AG09319 (cell line): ENCODE results near the gene KRAS.
A peak's percentile ranks its signal among the peaks of the same experiment; 100 is the strongest.

Source experiments
- DNase-seq: peaks from one replicate; pipeline ENCODE4 v3.0.0-alpha.2; 2010; ENCODE audit warnings: low read depth; ENCODE audit errors: extremely low read depth
- TF ChIP-seq, protein P1 (sequence below): IDR thresholded peaks from 2 replicates; pipeline ENCODE4 v1.5.1; 2011; ENCODE audit warnings: low read depth, mild to moderate bottlenecking, inconsistent platforms, low read length, moderate library complexity

The KRAS gene

DNA sequence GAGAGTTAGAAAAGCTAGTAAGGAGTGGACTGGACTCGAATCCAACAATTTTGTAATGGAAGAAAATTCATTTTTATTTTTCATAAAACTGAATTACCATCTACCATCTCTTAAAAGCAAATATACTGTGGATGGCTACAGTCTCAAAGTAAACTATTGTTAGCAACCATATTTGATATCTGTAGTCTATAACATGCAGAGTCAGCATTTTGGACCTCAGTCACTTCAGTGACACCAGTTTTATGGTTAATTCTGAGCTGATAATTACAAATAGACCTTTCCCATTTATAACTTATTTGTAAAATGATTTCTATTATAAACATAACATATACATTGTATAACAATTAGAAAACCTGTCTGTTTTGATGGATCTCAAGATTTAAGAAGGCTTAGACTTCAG is 2.0 kb downstream of the KRAS start:
- TF ChIP-seq, protein P1, sequence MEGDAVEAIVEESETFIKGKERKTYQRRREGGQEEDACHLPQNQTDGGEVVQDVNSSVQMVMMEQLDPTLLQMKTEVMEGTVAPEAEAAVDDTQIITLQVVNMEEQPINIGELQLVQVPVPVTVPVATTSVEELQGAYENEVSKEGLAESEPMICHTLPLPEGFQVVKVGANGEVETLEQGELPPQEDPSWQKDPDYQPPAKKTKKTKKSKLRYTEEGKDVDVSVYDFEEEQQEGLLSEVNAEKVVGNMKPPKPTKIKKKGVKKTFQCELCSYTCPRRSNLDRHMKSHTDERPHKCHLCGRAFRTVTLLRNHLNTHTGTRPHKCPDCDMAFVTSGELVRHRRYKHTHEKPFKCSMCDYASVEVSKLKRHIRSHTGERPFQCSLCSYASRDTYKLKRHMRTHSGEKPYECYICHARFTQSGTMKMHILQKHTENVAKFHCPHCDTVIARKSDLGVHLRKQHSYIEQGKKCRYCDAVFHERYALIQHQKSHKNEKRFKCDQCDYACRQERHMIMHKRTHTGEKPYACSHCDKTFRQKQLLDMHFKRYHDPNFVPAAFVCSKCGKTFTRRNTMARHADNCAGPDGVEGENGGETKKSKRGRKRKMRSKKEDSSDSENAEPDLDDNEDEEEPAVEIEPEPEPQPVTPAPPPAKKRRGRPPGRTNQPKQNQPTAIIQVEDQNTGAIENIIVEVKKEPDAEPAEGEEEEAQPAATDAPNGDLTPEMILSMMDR = no peak
- no peak for DNase-seq

- DNase-seq = no peak
- TF ChIP-seq, protein P1 = no peak
Observed at GRCh38 chr12:25248137-25248536, 2.6 kb downstream of the KRAS start.

DNA sequence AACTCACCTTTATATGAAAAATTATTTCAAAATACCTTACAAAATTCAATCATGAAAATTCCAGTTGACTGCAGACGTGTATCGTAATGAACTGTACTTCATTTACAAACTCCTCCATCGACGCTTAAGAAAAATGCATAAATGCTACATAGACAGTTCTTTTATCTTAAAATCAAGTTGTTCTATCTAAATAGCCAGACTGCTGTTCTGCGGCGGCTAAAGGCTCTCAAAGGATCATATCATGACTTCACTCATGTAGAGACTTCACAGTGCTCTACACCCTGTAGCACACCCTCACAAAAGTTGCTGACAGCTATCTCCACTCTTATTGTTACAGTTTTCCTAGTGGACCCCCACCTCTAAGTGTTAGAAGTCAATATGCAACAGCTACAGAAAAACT is 5.2 kb downstream of the KRAS start:
- TF ChIP-seq, protein P1 = no peak
- DNase-seq = no peak

- no peak for DNase-seq
- TF ChIP-seq, protein P1 = no peak
Observed at GRCh38 chr12:25243680-25243990, 7.1 kb downstream of the KRAS start.

GRCh38 chr12:25242981-25243679 is 7.6 kb downstream of the KRAS start:
- TF ChIP-seq, protein P1 = no peak
- no peak for DNase-seq

DNA sequence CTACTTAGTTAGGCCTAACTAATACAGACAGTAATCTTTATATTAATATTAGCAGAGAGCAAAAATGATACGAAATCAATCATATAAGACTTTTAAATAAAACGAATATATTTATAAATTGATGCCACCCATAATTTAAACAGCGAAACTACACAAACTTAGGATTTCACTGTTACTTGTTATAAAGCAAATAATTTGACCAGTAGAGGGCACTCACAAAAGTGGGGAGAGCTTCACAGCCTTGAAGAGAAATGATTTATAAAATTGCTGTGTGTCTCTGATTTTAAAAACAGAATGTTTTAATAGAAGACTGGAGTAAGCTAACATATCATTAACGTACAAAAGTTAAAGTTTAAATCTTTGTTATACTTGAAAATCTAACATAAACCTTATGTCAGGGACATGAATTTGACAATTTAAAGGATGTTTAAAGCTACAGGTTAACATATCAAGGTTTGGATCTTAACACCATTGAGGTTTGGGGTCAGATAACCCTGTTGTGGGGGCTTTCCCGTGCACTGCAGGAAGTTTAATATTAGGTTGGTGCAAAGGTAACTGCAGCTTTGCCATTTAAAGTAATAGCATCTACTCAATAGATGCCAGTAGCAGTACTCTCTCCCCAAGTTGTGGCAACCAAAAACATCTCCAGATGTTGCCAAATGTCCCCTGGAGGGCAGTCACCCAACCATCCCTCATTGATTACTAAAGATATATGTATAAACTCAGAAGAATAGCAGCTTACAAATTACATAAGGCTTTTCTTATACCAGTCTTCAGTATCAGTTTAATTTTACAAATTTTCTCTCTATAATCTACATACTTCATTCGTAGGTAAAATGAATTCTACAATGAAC is 9.3 kb downstream of the KRAS start:
- peak; percentile 29 for DNase-seq
- TF ChIP-seq, protein P1 = peak; percentile 64

GRCh38 chr12:25236626-25237025 is 14.1 kb downstream of the KRAS start:
- TF ChIP-seq, protein P1 = no peak
- DNase-seq = no peak
